Measurements from ENCODE around the gene PLCD4. TPM values are rescaled to one million over a fixed set of nuclear protein-coding genes. Genes with fewer than 3 reads are reported as not detected.
A peak's percentile ranks its signal among the peaks of the same experiment; 100 is the strongest.

PLCD4 gene
- total and polyA plus RNA-seq, 12 donors, result 0.23 to 2.3 (median 0.94) TPM

DNA sequence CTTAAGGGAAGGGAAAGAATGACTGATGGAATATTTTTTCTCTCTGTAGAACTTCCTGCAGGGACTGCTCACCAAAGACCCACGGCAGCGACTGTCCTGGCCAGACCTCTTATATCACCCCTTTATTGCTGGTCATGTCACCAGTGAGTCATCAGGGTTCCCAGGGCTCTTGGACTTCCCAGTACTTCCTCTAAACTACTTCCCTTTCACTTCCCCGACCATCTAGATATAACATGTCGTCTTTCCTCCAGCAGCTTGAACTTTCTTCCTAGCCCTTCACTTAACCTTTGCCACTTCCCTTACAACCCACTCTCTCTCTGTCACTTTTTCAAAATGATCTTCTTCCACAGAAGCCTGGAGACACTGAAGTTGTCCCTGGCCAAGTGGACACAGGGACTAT is 71.4 kb downstream of the PLCD4 start:
- peak in 2 of 8 donors; percentile 41 to 55 for ATAC-seq
- Histone ChIP-seq H3K27ac (peak overlapping the region in 1 of 10 donors; percentile 3), H3K4me1 (peaks cover 0 to 10% (median 0%) of the 10 kb centered on the region in 9 donors), H3K4me3 (no peak overlapping the region), H3K36me3 (peaks cover 0 to 84% (median 6%) of the 10 kb centered on the region in 9 donors), H3K27me3 (no peaks in the 10 kb centered on the region), H3K9me3 (no peaks in the 10 kb centered on the region)
- intact Hi-C loops (cut with DNase I), result no loop called here
- DNase-seq, result no peak
- TF ChIP-seq, protein P1, sequence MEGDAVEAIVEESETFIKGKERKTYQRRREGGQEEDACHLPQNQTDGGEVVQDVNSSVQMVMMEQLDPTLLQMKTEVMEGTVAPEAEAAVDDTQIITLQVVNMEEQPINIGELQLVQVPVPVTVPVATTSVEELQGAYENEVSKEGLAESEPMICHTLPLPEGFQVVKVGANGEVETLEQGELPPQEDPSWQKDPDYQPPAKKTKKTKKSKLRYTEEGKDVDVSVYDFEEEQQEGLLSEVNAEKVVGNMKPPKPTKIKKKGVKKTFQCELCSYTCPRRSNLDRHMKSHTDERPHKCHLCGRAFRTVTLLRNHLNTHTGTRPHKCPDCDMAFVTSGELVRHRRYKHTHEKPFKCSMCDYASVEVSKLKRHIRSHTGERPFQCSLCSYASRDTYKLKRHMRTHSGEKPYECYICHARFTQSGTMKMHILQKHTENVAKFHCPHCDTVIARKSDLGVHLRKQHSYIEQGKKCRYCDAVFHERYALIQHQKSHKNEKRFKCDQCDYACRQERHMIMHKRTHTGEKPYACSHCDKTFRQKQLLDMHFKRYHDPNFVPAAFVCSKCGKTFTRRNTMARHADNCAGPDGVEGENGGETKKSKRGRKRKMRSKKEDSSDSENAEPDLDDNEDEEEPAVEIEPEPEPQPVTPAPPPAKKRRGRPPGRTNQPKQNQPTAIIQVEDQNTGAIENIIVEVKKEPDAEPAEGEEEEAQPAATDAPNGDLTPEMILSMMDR (IDR thresholded peaks at IDR 0.05), result no peak
- WGBS, 2 donors, result 51 to 61% methylated on average over 4 of the region's 4 CpGs

DNA sequence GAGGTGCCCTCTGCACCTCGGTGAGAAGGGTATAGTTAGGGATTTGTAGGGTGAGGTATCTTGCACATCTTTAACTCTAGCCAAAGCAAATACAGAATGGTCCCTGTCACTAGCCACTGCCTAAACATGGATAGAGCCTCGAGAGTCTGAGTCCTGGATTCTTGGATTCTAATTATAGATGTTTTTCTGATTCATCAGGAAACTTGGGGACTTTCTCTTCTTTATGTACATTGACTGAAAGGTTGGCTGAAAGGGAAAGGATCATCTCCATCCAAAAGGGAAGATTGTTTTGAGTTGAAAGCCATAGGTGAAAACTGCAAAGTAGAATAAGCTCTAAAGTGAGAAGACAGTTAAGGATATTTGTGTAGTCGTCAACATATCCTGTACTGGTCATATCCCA is 72.4 kb downstream of the PLCD4 start:
- 75 to 89% methylated on average over 3 of the region's 3 CpGs for WGBS, 2 donors
- Histone ChIP-seq H3K36me3 (peaks cover 0 to 90% (median 6%) of the 10 kb centered on the region in 9 donors), H3K9me3 (no peaks in the 10 kb centered on the region), H3K4me3 (no peak overlapping the region), H3K27me3 (no peaks in the 10 kb centered on the region), H3K4me1 (peaks cover 0 to 10% (median 0%) of the 10 kb centered on the region in 9 donors), H3K27ac (no peak overlapping the region)
- TF ChIP-seq, protein P1 (IDR thresholded peaks at IDR 0.05), result no peak
- ATAC-seq (no peak), DNase-seq (no peak)
- intact Hi-C loops (cut with DNase I), result no loop called here

Other genes with a start within 250 kb of the PLCD4 start
- 1 to 10 TPM in 9 of 10 donors, under 1 TPM in 1; 0.64 to 9.1 (median 4.0) TPM for gene SLC11A1, start 225.6 kb upstream of the PLCD4 start, total RNA-seq
- gene SLC11A1, start 225.6 kb upstream of the PLCD4 start, polyA plus RNA-seq, result 1 to 10 TPM; 4.5 to 8.0 TPM
- gene CTDSP1, start 208.0 kb upstream of the PLCD4 start, total RNA-seq, result 100 to 1,000 TPM in 2 of 10 donors, 10 to 100 TPM in 8; 77.9 to 118 (median 89.5) TPM
- gene CTDSP1, start 208.0 kb upstream of the PLCD4 start, polyA plus RNA-seq, result 10 to 100 TPM; 84.2 to 95.0 TPM
- not detected for gene VIL1, start 188.8 kb upstream of the PLCD4 start, total RNA-seq
- under 1 TPM in 1 of 2 donors, not detected in 1; 0.06 TPM for gene VIL1, start 188.8 kb upstream of the PLCD4 start, polyA plus RNA-seq
- gene USP37, start 39.5 kb upstream of the PLCD4 start, total RNA-seq, result 10 to 100 TPM in 3 of 10 donors, 1 to 10 TPM in 7; 6.3 to 11.1 (median 8.5) TPM
- 1 to 10 TPM; 1.8 to 2.3 TPM for gene USP37, start 39.5 kb upstream of the PLCD4 start, polyA plus RNA-seq
- gene CNOT9, start 39.1 kb upstream of the PLCD4 start, total RNA-seq, result 10 to 100 TPM; 15.7 to 28.2 (median 21.1) TPM
- 10 to 100 TPM; 16.9 to 17.6 TPM for gene CNOT9, start 39.1 kb upstream of the PLCD4 start, polyA plus RNA-seq
- 10 to 100 TPM; 17.9 to 29.5 (median 22.9) TPM for gene ZNF142, start 51.7 kb downstream of the PLCD4 start, total RNA-seq
- 10 to 100 TPM in 1 of 2 donors, 1 to 10 TPM in 1; 4.4 to 10.2 TPM for gene ZNF142, start 51.7 kb downstream of the PLCD4 start, polyA plus RNA-seq
- gene BCS1L, start 51.8 kb downstream of the PLCD4 start, total RNA-seq, result 10 to 100 TPM; 34.8 to 53.8 (median 44.6) TPM
- 10 to 100 TPM; 52.8 to 84.2 TPM for gene BCS1L, start 51.8 kb downstream of the PLCD4 start, polyA plus RNA-seq
- 10 to 100 TPM; 13.5 to 20.3 (median 16.3) TPM for gene RNF25, start 64.1 kb downstream of the PLCD4 start, total RNA-seq
- 10 to 100 TPM; 18.1 to 25.4 TPM for gene RNF25, start 64.1 kb downstream of the PLCD4 start, polyA plus RNA-seq
- 10 to 100 TPM in 1 of 10 donors, 1 to 10 TPM in 9; 4.2 to 16.0 (median 6.5) TPM for gene STK36, start 64.2 kb downstream of the PLCD4 start, total RNA-seq
- gene STK36, start 64.2 kb downstream of the PLCD4 start, polyA plus RNA-seq, result 10 to 100 TPM in 1 of 2 donors, 1 to 10 TPM in 1; 7.5 to 18.8 TPM
- gene TTLL4, start 102.9 kb downstream of the PLCD4 start, total RNA-seq, result 1 to 10 TPM; 4.3 to 8.2 (median 6.4) TPM
- gene TTLL4, start 102.9 kb downstream of the PLCD4 start, polyA plus RNA-seq, result 10 to 100 TPM in 1 of 2 donors, 1 to 10 TPM in 1; 7.3 to 10.3 TPM
- 10 to 100 TPM in 2 of 10 donors, 1 to 10 TPM in 8; 3.7 to 12.8 (median 7.1) TPM for gene CYP27A1, start 174.2 kb downstream of the PLCD4 start, total RNA-seq
- 1 to 10 TPM; 8.9 to 9.1 TPM for gene CYP27A1, start 174.2 kb downstream of the PLCD4 start, polyA plus RNA-seq
- under 1 TPM in 3 of 10 donors, not detected in 7; 0.09 to 0.19 (median 0.15) TPM for gene PRKAG3, start 223.9 kb downstream of the PLCD4 start, total RNA-seq
- under 1 TPM in 1 of 2 donors, not detected in 1; 0.03 TPM for gene PRKAG3, start 223.9 kb downstream of the PLCD4 start, polyA plus RNA-seq